Gastroesophageal sphincter (tissue), 4 donors: ENCODE measurements around the gene ADAM19. TPM values are rescaled to one million over a fixed set of nuclear protein-coding genes. Genes with fewer than 3 reads are reported as not detected.

Experiments
- ATAC-seq: fragments of 150-250 bp; one replicate; pipeline ENCODE4 v1.9.1; 2016; ENCODE audit warnings: mild to moderate bottlenecking, moderate library complexity
- H3K27ac ChIP-seq, 4 donors: fragments of 200-600 bp; sonication (generic) in 3 of 4; 1 replicate in 3 of 4; 2 replicates in 1 of 4; pipeline ENCODE4 v1.5.1; 2016 to 2019
- H3K27me3 ChIP-seq: fragments of 200-600 bp; sonication (generic); one replicate; pipeline ENCODE4 v1.5.1; 2019
- H3K36me3 ChIP-seq, 2 donors: fragments of 200-600 bp; sonication (generic); one replicate each; pipeline ENCODE4 v1.5.1; 2019; ENCODE audit warnings: control low read depth in 1 of 2
- H3K4me1 ChIP-seq, 3 donors: fragments of 200-600 bp; sonication (generic); 1 replicate in 2 of 3; 2 replicates in 1 of 3; pipeline ENCODE4 v1.5.1; 2016 to 2019; ENCODE audit warnings: control low read depth in 2 of 3
- H3K4me3 ChIP-seq, 2 donors: fragments of 200-600 bp; sonication (generic); one replicate each; pipeline ENCODE4 v1.5.1; 2019; ENCODE audit warnings: mild to moderate bottlenecking in 1 of 2, moderate library complexity in 1 of 2
- H3K9me3 ChIP-seq, 3 donors: fragments of 200-600 bp; sonication (generic); one replicate each; pipeline ENCODE4 v1.5.1; 2017 to 2019; ENCODE audit warnings: control low read depth in 2 of 3
- CTCF ChIP-seq, 4 experiments: fragments of 200-600 bp in 2 of 4; fragments of 450-650 bp in 2 of 4; sonication (generic) in 1 of 4; IDR thresholded peaks; one replicate each; pipeline ENCODE4 v1.5.1; 2017 to 2019; ENCODE audit warnings: antibody characterized with exemption in 4 of 4, mild to moderate bottlenecking in 2 of 4, moderate library complexity in 2 of 4
- EP300 ChIP-seq: sonication (generic); formaldehyde crosslinking; IDR thresholded peaks from one replicate; pipeline ENCODE4 v1.6.1; 2017; ENCODE audit warnings: antibody characterized with exemption, mild to moderate bottlenecking
- POLR2A ChIP-seq, 2 donors: fragments of 450-650 bp; IDR thresholded peaks; one replicate each; pipeline ENCODE4 v1.6.1; 2017; ENCODE audit warnings: antibody characterized with exemption in 2 of 2, mild to moderate bottlenecking in 2 of 2, moderate library complexity in 1 of 2
- POLR2AphosphoS5 ChIP-seq: sonication (generic); formaldehyde crosslinking; IDR thresholded peaks from one replicate; pipeline ENCODE4 v1.6.1; 2017; ENCODE audit warnings: antibody characterized with exemption
- whole genome bisulfite sequencing, 2 donors: methylation state at CpG; one replicate each; pipeline ENCODE4 v1.1.5; 2018; ENCODE audit warnings: low coverage in 1 of 2; 5-methylcytosine and 5-hydroxymethylcytosine counted together
- total RNA-seq, 4 donors: library from RNA; depleted of rRNA; stranded (reverse); fragments of >200 nt; gene quantifications; one replicate each; pipeline ENCODE4 v1.1.0, GENCODE V29; 2016

Gene ADAM19
- total RNA-seq, 4 donors from 2014 or later: 19.3 to 38.5 (median 31.2) TPM

- TF ChIP-seq POLR2AphosphoS5 (peak; percentile 28), EP300 (no peak)
- Histone ChIP-seq H3K36me3 (no peaks in the 10 kb centered on the region), H3K9me3 (no peaks in the 10 kb centered on the region), H3K27me3 (peaks cover 3% of the 10 kb centered on the region), H3K27ac (peak within 1 kb of the TSS in 3 of 4 donors; percentile 49 to 78 (median 68)), H3K4me1 (peaks cover 0 to 51% (median 16%) of the 10 kb centered on the region in 3 donors), H3K4me3 (peak within 1 kb of the TSS; percentile 35 to 68)
- peak; percentile 49 for ATAC-seq
- WGBS, 2 donors: 9 to 10% methylated on average over 8 to 23 of the region's 54 CpGs
Observed at GRCh38 chr5:157459715-157460599, 115.6 kb downstream of the ADAM19 start, which contains the start of gene NIPAL4. Gene NIPAL4 (plus strand): TSS chr5:157460213. CDS start chr5:157460321, 108 bp downstream.

- Histone ChIP-seq H3K36me3 (no peaks in the 10 kb centered on the region), H3K9me3 (no peaks in the 10 kb centered on the region), H3K4me3 (no peak overlapping the region), H3K27me3 (peaks cover 3% of the 10 kb centered on the region), H3K27ac (no peak overlapping the region), H3K4me1 (peaks cover 0 to 40% (median 11%) of the 10 kb centered on the region in 3 donors)
- no peak for ATAC-seq
- TF ChIP-seq EP300 (no peak), POLR2AphosphoS5 (no peak)
- WGBS, 2 donors: 76 to 100% methylated on average over 2 to 3 of the region's 5 CpGs
Observed at GRCh38 chr5:157458835-157459234, 116.7 kb downstream of the ADAM19 start.

- Histone ChIP-seq H3K27ac (no peak overlapping the region), H3K9me3 (no peaks in the 10 kb centered on the region), H3K4me1 (peaks cover 0 to 34% (median 8%) of the 10 kb centered on the region in 3 donors), H3K27me3 (peaks cover 3% of the 10 kb centered on the region), H3K36me3 (no peaks in the 10 kb centered on the region), H3K4me3 (no peak overlapping the region)
- TF ChIP-seq CTCF (IDR thresholded peaks at IDR 0.05) (no peak), EP300 (no peak), POLR2AphosphoS5 (no peak), POLR2A (IDR thresholded peaks at IDR 0.05) (no peak)
- no peak for ATAC-seq
- 86 to 100% methylated on average over 1 to 3 of the region's 5 CpGs for WGBS, 2 donors
Observed at GRCh38 chr5:157457391-157457790, 118.2 kb downstream of the ADAM19 start.

- TF ChIP-seq POLR2AphosphoS5 (no peak), EP300 (no peak)
- Histone ChIP-seq H3K27me3 (no peaks in the 10 kb centered on the region), H3K4me3 (no peak overlapping the region), H3K9me3 (no peaks in the 10 kb centered on the region), H3K27ac (no peak overlapping the region), H3K36me3 (no peaks in the 10 kb centered on the region), H3K4me1 (peaks cover 0 to 29% (median 8%) of the 10 kb centered on the region in 3 donors)
- no CpG with 5 or more reads among the region's 5 CpGs for WGBS, 2 donors
- ATAC-seq: no peak
Observed at GRCh38 chr5:157456301-157456700, 119.3 kb downstream of the ADAM19 start.

- Histone ChIP-seq H3K4me1 (peaks cover 0 to 21% (median 6%) of the 10 kb centered on the region in 3 donors), H3K9me3 (no peaks in the 10 kb centered on the region), H3K36me3 (no peaks in the 10 kb centered on the region), H3K27ac (no peak overlapping the region), H3K4me3 (no peak overlapping the region), H3K27me3 (no peaks in the 10 kb centered on the region)
- no peak for ATAC-seq
- 77 to 94% methylated on average over 6 to 7 of the region's 7 CpGs for WGBS, 2 donors
- TF ChIP-seq EP300: no peak
- TF ChIP-seq CTCF (IDR thresholded peaks at IDR 0.05): no peak
- no peak for TF ChIP-seq POLR2AphosphoS5
- TF ChIP-seq POLR2A (IDR thresholded peaks at IDR 0.05): no peak
Observed at GRCh38 chr5:157455057-157455456, 120.5 kb downstream of the ADAM19 start.

- Histone ChIP-seq H3K4me3 (no peak overlapping the region), H3K27ac (no peak overlapping the region), H3K9me3 (no peaks in the 10 kb centered on the region), H3K36me3 (no peaks in the 10 kb centered on the region), H3K4me1 (peaks cover 6 to 21% (median 7%) of the 10 kb centered on the region in 3 donors), H3K27me3 (no peaks in the 10 kb centered on the region)
- no peak for TF ChIP-seq EP300
- no peak for TF ChIP-seq POLR2AphosphoS5
- TF ChIP-seq POLR2A (IDR thresholded peaks at IDR 0.05): no peak
- TF ChIP-seq CTCF (IDR thresholded peaks at IDR 0.05): no peak
- WGBS, 2 donors: 92 to 96% methylated on average over 6 of the region's 7 CpGs
- no peak for ATAC-seq
Observed at GRCh38 chr5:157454273-157454672, 121.3 kb downstream of the ADAM19 start.
